H9 (cell line): ENCODE data around the gene UBE2G1. TPM values are rescaled to one million over a fixed set of nuclear protein-coding genes. Genes with fewer than 3 reads are reported as not detected.

Experiments used
- DNase-seq: peaks from one replicate; pipeline ENCODE4 v3.0.0-alpha.2; 2017
- H2AFZ ChIP-seq: one replicate; pipeline ENCODE4 v1.6.1; 2013; ENCODE audit warnings: mild to moderate bottlenecking, low read length, control low read depth, moderate library complexity
- H2AK5ac ChIP-seq: 2 replicates; pipeline ENCODE4 v1.6.1; 2013; ENCODE audit warnings: low read length, control low read depth, mixed read lengths; ENCODE audit not compliant: insufficient read length
- H2BK120ac ChIP-seq: one replicate; pipeline ENCODE4 v1.6.1; 2013; ENCODE audit warnings: low read depth, mild to moderate bottlenecking, low read length, control low read depth, inconsistent platforms; ENCODE audit not compliant: poor library complexity, severe bottlenecking
- H2BK12ac ChIP-seq: 2 replicates; pipeline ENCODE4 v1.6.1; 2013; ENCODE audit warnings: low read length, control low read depth, mixed read lengths, low read depth; ENCODE audit not compliant: insufficient read length
- H2BK15ac ChIP-seq: 2 replicates; pipeline ENCODE4 v1.6.1; 2013; ENCODE audit warnings: low read depth, low read length, control low read depth
- H2BK20ac ChIP-seq: one replicate; pipeline ENCODE4 v1.6.1; 2013; ENCODE audit warnings: low read depth, mild to moderate bottlenecking, low read length, control low read depth, inconsistent platforms; ENCODE audit not compliant: poor library complexity, severe bottlenecking
- H2BK5ac ChIP-seq: 2 replicates; pipeline ENCODE4 v1.6.1; 2013; ENCODE audit warnings: low read length, control low read depth, mixed read lengths; ENCODE audit not compliant: insufficient read length
- H3K14ac ChIP-seq: 2 replicates; pipeline ENCODE4 v1.6.1; 2013; ENCODE audit warnings: low read length, control low read depth; ENCODE audit not compliant: insufficient read depth
- H3K18ac ChIP-seq: 2 replicates; pipeline ENCODE4 v1.6.1; 2013; ENCODE audit warnings: low read depth, mild to moderate bottlenecking, mixed read lengths, low read length, control low read depth; ENCODE audit not compliant: insufficient read length
- H3K23ac ChIP-seq: 2 replicates; pipeline ENCODE4 v1.6.1; 2013; ENCODE audit warnings: low read length, control low read depth, mixed read lengths, low read depth; ENCODE audit not compliant: insufficient read length
- H3K23me2 ChIP-seq: 2 replicates; pipeline ENCODE4 v1.6.1; 2013; ENCODE audit warnings: low read depth, mild to moderate bottlenecking, mixed read lengths, low read length, control low read depth; ENCODE audit not compliant: insufficient read length, poor library complexity, severe bottlenecking
- H3K27ac ChIP-seq: 2 replicates; pipeline ENCODE4 v1.5.1; 2013; ENCODE audit warnings: low read length, control low read depth, mixed read lengths, low read depth; ENCODE audit not compliant: insufficient read length
- H3K27me3 ChIP-seq: 2 replicates; pipeline ENCODE4 v1.6.1; 2013; ENCODE audit warnings: low read length, control low read depth, inconsistent platforms; ENCODE audit not compliant: insufficient read depth
- H3K4ac ChIP-seq: 2 replicates; pipeline ENCODE4 v1.6.1; 2013; ENCODE audit warnings: low read depth, mild to moderate bottlenecking, control low read depth, inconsistent platforms, low read length, moderate library complexity
- H3K4me1 ChIP-seq: 2 replicates; pipeline ENCODE4 v1.6.1; 2013; ENCODE audit warnings: low read length, control low read depth, inconsistent platforms; ENCODE audit not compliant: insufficient read depth
- H3K4me2 ChIP-seq: 2 replicates; pipeline ENCODE4 v1.6.1; 2013; ENCODE audit warnings: low read length, control low read depth, mixed read lengths; ENCODE audit not compliant: insufficient read length, insufficient read depth
- H3K56ac ChIP-seq: 2 replicates; pipeline ENCODE4 v1.6.1; 2013; ENCODE audit warnings: low read depth, mild to moderate bottlenecking, mixed read lengths, low read length, control low read depth; ENCODE audit not compliant: insufficient read length
- H3K79me1 ChIP-seq: 2 replicates; pipeline ENCODE4 v1.6.1; 2013; ENCODE audit warnings: low read depth, mild to moderate bottlenecking, moderate library complexity, low read length, control low read depth, inconsistent platforms; ENCODE audit not compliant: insufficient read depth, poor library complexity, severe bottlenecking
- H3K79me2 ChIP-seq: 2 replicates; pipeline ENCODE4 v1.6.1; 2013; ENCODE audit warnings: low read length, control low read depth, inconsistent platforms; ENCODE audit not compliant: insufficient read depth
- H3K9ac ChIP-seq: 2 replicates; pipeline ENCODE4 v1.6.1; 2013; ENCODE audit warnings: low read length, control low read depth, mixed read lengths; ENCODE audit not compliant: insufficient read length; ENCODE audit errors: extremely low read depth
- H3K9me3 ChIP-seq: one replicate; pipeline ENCODE4 v1.6.1; 2013; ENCODE audit warnings: low read depth, low read length, inconsistent platforms; ENCODE audit not compliant: control insufficient read depth
- H3T11ph ChIP-seq: one replicate; pipeline ENCODE4 v1.6.1; 2013; ENCODE audit warnings: mild to moderate bottlenecking, low read length, control low read depth, inconsistent platforms
- H4K20me1 ChIP-seq: one replicate; pipeline ENCODE4 v1.6.1; 2013; ENCODE audit not compliant: control insufficient read depth, insufficient read length, insufficient read depth
- H4K5ac ChIP-seq: 2 replicates; pipeline ENCODE4 v1.6.1; 2013; ENCODE audit warnings: low read depth, mild to moderate bottlenecking, mixed read lengths, low read length, control low read depth; ENCODE audit not compliant: insufficient read length
- H4K8ac ChIP-seq: replicated peaks from 2 replicates; pipeline ENCODE4 v1.6.1; 2013; ENCODE audit warnings: low read length, control low read depth, mixed read lengths, low read depth; ENCODE audit not compliant: insufficient read length
- H4K91ac ChIP-seq: 2 replicates; pipeline ENCODE4 v1.6.1; 2013; ENCODE audit warnings: low read depth, mild to moderate bottlenecking, moderate library complexity, mixed read lengths, low read length, control low read depth; ENCODE audit not compliant: insufficient read length
- H3K27ac Mint-ChIP-seq, 3 experiments: 2 replicates in 2 of 3; 3 replicates in 1 of 3; pipeline ENCODE4 v1.8.0; 2020 to 2021; ENCODE audit warnings: mixed read lengths in 3 of 3, mild to moderate bottlenecking in 1 of 3, moderate library complexity in 1 of 3
- H3K27me3 Mint-ChIP-seq: 2 replicates; pipeline ENCODE4 v1.8.0; 2021; ENCODE audit warnings: low read depth, mild to moderate bottlenecking, moderate library complexity, mixed read lengths
- H3K36me3 Mint-ChIP-seq, 3 experiments: 2 replicates in 2 of 3; 3 replicates in 1 of 3; pipeline ENCODE4 v1.8.0; 2020 to 2021; ENCODE audit warnings: low read depth in 3 of 3, mixed read lengths in 3 of 3; ENCODE audit not compliant: insufficient read depth in 1 of 3
- H3K4me1 Mint-ChIP-seq, 2 experiments: 2 replicates each; pipeline ENCODE4 v1.8.0; 2020; ENCODE audit warnings: mixed read lengths in 2 of 2
- H3K4me3 Mint-ChIP-seq, 2 experiments: 2 replicates in 1 of 2; 3 replicates in 1 of 2; pipeline ENCODE4 v1.8.0; 2020 to 2021; ENCODE audit warnings: mild to moderate bottlenecking in 2 of 2, mixed read lengths in 2 of 2, moderate library complexity in 1 of 2
- H3K9me3 Mint-ChIP-seq, 2 experiments: 2 replicates in 1 of 2; 3 replicates in 1 of 2; pipeline ENCODE4 v1.8.0; 2020; ENCODE audit warnings: mild to moderate bottlenecking in 2 of 2, mixed read lengths in 2 of 2, moderate library complexity in 1 of 2
- CTCF ChIP-seq: fragments of 200-600 bp; sonication (generic); conservative IDR thresholded peaks from 3 replicates; pipeline ENCODE4 v1.8.0; 2021; ENCODE audit warnings: antibody characterized with exemption, mild to moderate bottlenecking
- WGBS: extraction: QIAGEN DNeasy Blood & Tissue Kit; methylation state at CpG from one replicate; pipeline ENCODE4 v1.1.7; 2013; ENCODE audit warnings: missing lambda C conversion rate, low lambda C conversion rate, mixed read lengths; ENCODE audit not compliant: insufficient read length; ENCODE audit errors: extremely low coverage; 5-methylcytosine and 5-hydroxymethylcytosine counted together
- total RNA-seq: library from RNA; stranded (reverse); gene quantifications from 2 replicates; pipeline ENCODE4 v1.2.1, GENCODE V29; 2021

Gene UBE2G1
- total RNA-seq, 1 experiment from 2014 or later, result 188 TPM

- Histone ChIP-seq H3K27ac (no peak overlapping the region), H2BK120ac (no peak overlapping the region), H3K4ac (no peak overlapping the region)
Observed at GRCh38 chr17:4354862-4355514, 11.5 kb downstream of the UBE2G1 start.

More at GRCh38 chr17:4354862-4355514, 11.5 kb downstream of the UBE2G1 start:
- WGBS, result no CpG with 5 or more reads among the region's 11 CpGs
- no peak overlapping the region for H2BK5ac ChIP-seq
- H3K36me3 Mint-ChIP-seq, result peaks cover 0 to 17% (median 7%) of the 10 kb centered on the region in 3 experiments; a peak in 6 of 7 replicates
- no peak overlapping the region for H3T11ph ChIP-seq
- no peak overlapping the region for H3K23ac ChIP-seq
- peak; percentile 32 for DNase-seq
- no peak overlapping the region for H2BK20ac ChIP-seq
- no peaks in the 10 kb centered on the region for H3K27me3 Mint-ChIP-seq
- H3K4me1 Mint-ChIP-seq, result peaks cover 33 to 36% of the 10 kb centered on the region in 2 experiments
- H3K27ac Mint-ChIP-seq, result no peak overlapping the region
- H3K27me3 ChIP-seq, result no peaks in the 10 kb centered on the region
- peaks cover 2% of the 10 kb centered on the region; the same call in 1 of the 2 replicates for H3K4me1 ChIP-seq
- no peak overlapping the region for H3K14ac ChIP-seq
- H2BK12ac ChIP-seq, result no peak overlapping the region
- H3K9me3 Mint-ChIP-seq, result no peaks in the 10 kb centered on the region
- no peak overlapping the region for H3K56ac ChIP-seq
- no peak overlapping the region for H3K9ac ChIP-seq
- H4K91ac ChIP-seq, result no peak overlapping the region
- peaks cover 3% of the 10 kb centered on the region for H3K79me1 ChIP-seq
- TF ChIP-seq CTCF, result no peak
- H3K79me2 ChIP-seq, result peaks cover 60% of the 10 kb centered on the region
- no peak overlapping the region for H4K5ac ChIP-seq
- H2BK15ac ChIP-seq, result no peak overlapping the region
- no peak overlapping the region for H3K18ac ChIP-seq
- no peak overlapping the region for H2AFZ ChIP-seq
- H4K8ac ChIP-seq, result no peak overlapping the region
- H3K4me3 Mint-ChIP-seq, result no peak overlapping the region
- H4K20me1 ChIP-seq, result no peaks in the 10 kb centered on the region
- H3K23me2 ChIP-seq, result no peaks in the 10 kb centered on the region
- no peak overlapping the region for H3K4me2 ChIP-seq
- H2AK5ac ChIP-seq, result no peak overlapping the region
- no peaks in the 10 kb centered on the region for H3K9me3 ChIP-seq
